ENCODE measurements around the gene CMTM7. TPM values are rescaled to one million over a fixed set of nuclear protein-coding genes. Genes with fewer than 3 reads are reported as not detected.

CMTM7 gene
- total and polyA plus RNA-seq, 2 of the 13 experiments (the other 11 are each of a cell fraction or from before 2014, with no cell fraction given) = 20.9 to 21.4 TPM

GRCh38 chr3:32437896-32438295, 46.2 kb downstream of the CMTM7 start:
- BruUV-seq (replicated peaks) = no TSS peak
- H3K4me2 ChIP-seq (ENCODE audit: low read depth, low read length) = no peak overlapping the region
- peaks cover 0 to 6% of the 10 kb centered on the region in 2 experiments; a peak in 1 of 5 replicates for H3K36me3 ChIP-seq (replicated peaks in 1 of 2; ENCODE audit: control insufficient read depth in 1 of 2, insufficient read depth in 2 of 2, low read length in 2 of 2)
- peaks cover 3% of the 10 kb centered on the region for H3K79me2 ChIP-seq (ENCODE audit: insufficient read depth, low read length)
- no peak for DNase-seq (ENCODE audit: low spot score)
- H3K9me3 ChIP-seq (ENCODE audit: low read length) = no peaks in the 10 kb centered on the region
- no peaks in the 10 kb centered on the region for H3K4me1 ChIP-seq (ENCODE audit: insufficient read depth, low read length)
- ATAC-seq = no peak
- no peaks in the 10 kb centered on the region for H3K27me3 ChIP-seq (ENCODE audit: control insufficient read depth in 1 of 2, insufficient read depth in 2 of 2, low read length in 2 of 2)
- H3K9ac ChIP-seq (ENCODE audit: insufficient read depth, low read depth, low read length) = no peak overlapping the region
- H4K20me1 ChIP-seq (ENCODE audit: insufficient read depth, low read length) = no peaks in the 10 kb centered on the region
- 89% methylated on average over 7 of the region's 7 CpGs for WGBS (ENCODE audit: low lambda C conversion rate)
- no peak overlapping the region for H2AFZ ChIP-seq (ENCODE audit: low read length)
- ChIA-PET POLR2A (no interaction called here), CTCF (ENCODE audit: low intra/inter-chr PET ratio, low total read pairs) (no interaction called here)
- in situ Hi-C loops (cut with HindIII; ENCODE audit: extremely low pct_ligation_motif_present, low pct_unique_long_range_greater_than_20kb) (no loop called here), intact Hi-C loops (cut with micrococcal nuclease; ENCODE audit: unreplicated experiment) (no loop called here)
- TF ChIP-seq SYNCRIP (IDR thresholded peaks at IDR 0.05; ENCODE audit: insufficient read depth, low read depth, low read length) (no peak), GTF3A (CRISPR knock-in tag; conservative IDR thresholded peaks at IDR 0.05) (no peak), PRDM4 (CRISPR knock-in tag; IDR thresholded peaks at IDR 0.05; ENCODE audit: borderline replicate concordance) (no peak), ZNF282 (IDR thresholded peaks at IDR 0.05; ENCODE audit: partially characterized antibody) (no peak), CEBPB (IDR thresholded peaks at IDR 0.05; ENCODE audit: borderline replicate concordance, low read depth, low read length) (no peak), ZNF367 (CRISPR knock-in tag; IDR thresholded peaks at IDR 0.05; ENCODE audit: borderline replicate concordance) (no peak), ZNF18 (CRISPR knock-in tag; IDR thresholded peaks at IDR 0.05; ENCODE audit: insufficient replicate concordance) (no peak), IRX3 (CRISPR knock-in tag; IDR thresholded peaks at IDR 0.05; ENCODE audit: borderline replicate concordance, low read depth) (no peak), TEAD2 (CRISPR knock-in tag; IDR thresholded peaks at IDR 0.05) (no peak), CBX2 (IDR thresholded peaks at IDR 0.05; ENCODE audit: low read depth, low read length) (no peak), CBX2 (CRISPR knock-in tag; IDR thresholded peaks at IDR 0.05; ENCODE audit: low read depth) (no peak), NCOA5 (CRISPR knock-in tag; IDR thresholded peaks at IDR 0.05) (no peak), ZNF607 (CRISPR knock-in tag; IDR thresholded peaks at IDR 0.05; ENCODE audit: borderline replicate concordance) (no peak), BHLHE40 (IDR thresholded peaks at IDR 0.05; ENCODE audit: low read length) (no peak), ZNF772 (CRISPR knock-in tag; IDR thresholded peaks at IDR 0.05) (no peak), SKI (IDR thresholded peaks at IDR 0.05; ENCODE audit: partially characterized antibody) (no peak), ZKSCAN8 (CRISPR knock-in tag; IDR thresholded peaks at IDR 0.05; ENCODE audit: borderline replicate concordance) (no peak), FUBP1 (CRISPR knock-in tag; IDR thresholded peaks at IDR 0.05; ENCODE audit: borderline replicate concordance) (no peak)
- no peak for FAIRE-seq
- no peak overlapping the region for H3K4me3 ChIP-seq (replicated peaks in 1 of 3; ENCODE audit: insufficient read depth in 1 of 3, low read depth in 2 of 3, low read length in 3 of 3)
- H3K27ac ChIP-seq (ENCODE audit: extremely low read length, insufficient read depth, low read length) = no peak overlapping the region
